HL-60 (cell line): ENCODE results near the gene CD3D.

Experiments used
- DNase-seq, 2 experiments: peaks; one replicate each; pipeline ENCODE4 v3.0.0-alpha.2; 2010 to 2020; ENCODE audit warnings: low read depth in 1 of 2, low spot score in 1 of 2
- H3K27ac ChIP-seq: fragments of 250-450 bp; sonication (Bioruptor Pico); replicated peaks from 2 replicates; pipeline ENCODE4 v1.5.1; 2020; ENCODE audit warnings: mild to moderate bottlenecking, moderate library complexity
- H3K27me3 ChIP-seq: fragments of 250-450 bp; sonication (Bioruptor Pico); 2 replicates; pipeline ENCODE4 v1.5.1; 2021; ENCODE audit warnings: mild to moderate bottlenecking, moderate library complexity; ENCODE audit not compliant: insufficient read depth, poor library complexity, severe bottlenecking
- H3K4me3 ChIP-seq: replicated peaks from 2 replicates; pipeline ENCODE4 v1.5.1; 2011; ENCODE audit warnings: mild to moderate bottlenecking, control low read depth, low read length; ENCODE audit not compliant: insufficient read depth
- CTCF ChIP-seq: IDR thresholded peaks from one replicate; pipeline ENCODE4 v1.5.1; 2011; ENCODE audit warnings: low read length, control low read depth, inconsistent platforms; ENCODE audit not compliant: insufficient read depth
- GABPA ChIP-seq: IDR thresholded peaks from 2 replicates; pipeline ENCODE4 v1.6.1; 2012; ENCODE audit warnings: low read depth
- POLR2AphosphoS5 ChIP-seq: IDR thresholded peaks from 2 replicates; pipeline ENCODE4 v1.6.1; 2012; ENCODE audit warnings: low read depth
- REST ChIP-seq: IDR thresholded peaks from 2 replicates; pipeline ENCODE4 v1.6.1; 2012; ENCODE audit warnings: low read depth; ENCODE audit not compliant: insufficient replicate concordance
- SPI1 ChIP-seq: IDR thresholded peaks from 2 replicates; pipeline ENCODE4 v1.6.1; 2012; ENCODE audit warnings: low read depth, mild to moderate bottlenecking, borderline replicate concordance

Gene CD3D

GRCh38 chr11:118380571-118380970 lies 38.1 kb upstream of the CD3D start:
- Histone ChIP-seq H3K27ac (no peak overlapping the region), H3K27me3 (no peaks in the 10 kb centered on the region), H3K4me3 (no peak overlapping the region)
- TF ChIP-seq CTCF (no peak), GABPA (no peak), REST (no peak), SPI1 (no peak)
- DNase-seq = no peak

GRCh38 chr11:118379497-118379896 lies 37.0 kb upstream of the CD3D start:
- DNase-seq = no peak
- Histone ChIP-seq H3K27me3 (no peaks in the 10 kb centered on the region), H3K27ac (no peak overlapping the region), H3K4me3 (no peak overlapping the region)
- TF ChIP-seq GABPA (no peak), POLR2AphosphoS5 (no peak), CTCF (no peak), REST (no peak), SPI1 (no peak)

GRCh38 chr11:118375978-118376377 lies 33.5 kb upstream of the CD3D start:
- no peak for TF ChIP-seq POLR2AphosphoS5
- no peak overlapping the region for H3K27ac ChIP-seq
- no peak for DNase-seq
- no peaks in the 10 kb centered on the region for H3K27me3 ChIP-seq
- H3K4me3 ChIP-seq = no peak overlapping the region

GRCh38 chr11:118374729-118375128 lies 32.2 kb upstream of the CD3D start:
- Histone ChIP-seq H3K27me3 (no peaks in the 10 kb centered on the region), H3K4me3 (no peak overlapping the region), H3K27ac (no peak overlapping the region)
- no peak for DNase-seq
- no peak for TF ChIP-seq SPI1
- no peak for TF ChIP-seq POLR2AphosphoS5
- TF ChIP-seq REST = no peak
- TF ChIP-seq GABPA = no peak
- no peak for TF ChIP-seq CTCF
